Activated CD8-positive, alpha-beta memory T cell treated with anti-CD3 and anti-CD28 coated beads, Interleukin-2, amount 50 U/mL, for 48 hours (primary cell): ENCODE results near the gene PLK3.
"Not testable (repeated sequence)": the region's sequence is repeated elsewhere in the genome, so short reads cannot be mapped to it uniquely, and the experiment has no call there.

ENCODE experiments used
- DNase-seq: peaks from one replicate; pipeline ENCODE4 v3.0.0-alpha.2; 2020

Gene PLK3

GRCh38 chr1:44829506-44830384 lies 29.6 kb downstream of the PLK3 start:
- no peak for DNase-seq

GRCh38 chr1:44830900-44831304 lies 30.7 kb downstream of the PLK3 start:
- DNase-seq, result no peak

- DNase-seq, result no peak
These were observed 31.3 kb downstream of the PLK3 start for GRCh38 chr1:44831516-44831915.

GRCh38 chr1:44832056-44832705 lies 32.0 kb downstream of the PLK3 start:
- no peak for DNase-seq

- DNase-seq, result no peak
These were observed 34.2 kb downstream of the PLK3 start for GRCh38 chr1:44834328-44834727.

- peak; percentile 92 for DNase-seq
These were observed 35.8 kb downstream of the PLK3 start for GRCh38 chr1:44835738-44836675.

GRCh38 chr1:44838294-44838693 lies 38.1 kb downstream of the PLK3 start:
- DNase-seq, result not testable (repeated sequence)

- DNase-seq, result no peak
These were observed 39.4 kb downstream of the PLK3 start for GRCh38 chr1:44839576-44839975.

GRCh38 chr1:44842486-44842861 lies 42.3 kb downstream of the PLK3 start:
- DNase-seq, result no peak

- peak; percentile 67 for DNase-seq
These were observed 42.9 kb downstream of the PLK3 start, which contains the start of gene PTCH2 for GRCh38 chr1:44842862-44843655. Gene PTCH2, minus strand, starts transcription at chr1:44843253. Its CDS starts 321 bp downstream, at chr1:44842932.

GRCh38 chr1:44846985-44847384 lies 46.8 kb downstream of the PLK3 start:
- no peak for DNase-seq

- no peak for DNase-seq
These were observed 47.7 kb downstream of the PLK3 start for GRCh38 chr1:44847845-44848244.

- DNase-seq, result no peak
These were observed 48.4 kb downstream of the PLK3 start for GRCh38 chr1:44848456-44849181.

GRCh38 chr1:44849575-44850132 lies 49.5 kb downstream of the PLK3 start:
- DNase-seq, result no peak

- no peak for DNase-seq
These were observed 51.1 kb downstream of the PLK3 start for GRCh38 chr1:44851308-44851707.

GRCh38 chr1:44853201-44853600 lies 53.0 kb downstream of the PLK3 start:
- DNase-seq, result no peak

- no peak for DNase-seq
These were observed 54.8 kb downstream of the PLK3 start for GRCh38 chr1:44854970-44855369.
